SKM-1 (cell line): ENCODE measurements around the gene SPRY1.

Source experiments
- DNase-seq: peaks from one replicate; lab custom pipeline; 2025; ENCODE audit not compliant: unreplicated experiment; lab: John Stamatoyannopoulos, UW

SPRY1 gene

GRCh38 chr4:123408471-123409084, 12.0 kb downstream of the SPRY1 start:
- DNase-seq, result no peak

GRCh38 chr4:123409334-123409733, 12.7 kb downstream of the SPRY1 start:
- DNase-seq, result no peak

- DNase-seq, result no peak
These were observed 14.9 kb downstream of the SPRY1 start for GRCh38 chr4:123411514-123411913.

- DNase-seq, result no peak
These were observed 15.5 kb downstream of the SPRY1 start for GRCh38 chr4:123412091-123412505.

GRCh38 chr4:123412700-123413512, 16.3 kb downstream of the SPRY1 start:
- DNase-seq, result no peak

GRCh38 chr4:123415576-123415975, 19.0 kb downstream of the SPRY1 start:
- no peak for DNase-seq

GRCh38 chr4:123415977-123416376, 19.4 kb downstream of the SPRY1 start:
- DNase-seq, result peak; percentile 48

- no peak for DNase-seq
These were observed 21.2 kb downstream of the SPRY1 start for GRCh38 chr4:123417813-123418212.

GRCh38 chr4:123418351-123418931, 21.8 kb downstream of the SPRY1 start:
- DNase-seq, result peak; percentile 66

- DNase-seq, result no peak
These were observed 23.5 kb downstream of the SPRY1 start for GRCh38 chr4:123419885-123420755.

GRCh38 chr4:123421227-123421936, 24.8 kb downstream of the SPRY1 start:
- DNase-seq, result no peak

- DNase-seq, result no peak
These were observed 25.6 kb downstream of the SPRY1 start for GRCh38 chr4:123421937-123422781.

GRCh38 chr4:123423819-123424218, 27.2 kb downstream of the SPRY1 start:
- no peak for DNase-seq

- DNase-seq, result no peak
These were observed 31.4 kb downstream of the SPRY1 start for GRCh38 chr4:123427951-123428350.

GRCh38 chr4:123430031-123430430, 33.4 kb downstream of the SPRY1 start:
- DNase-seq, result no peak

- no peak for DNase-seq
These were observed 33.9 kb downstream of the SPRY1 start for GRCh38 chr4:123430501-123430900.

- DNase-seq, result no peak
These were observed 37.0 kb downstream of the SPRY1 start for GRCh38 chr4:123433573-123433972.

GRCh38 chr4:123433976-123434375, 37.4 kb downstream of the SPRY1 start:
- no peak for DNase-seq

- DNase-seq, result no peak
These were observed 38.9 kb downstream of the SPRY1 start for GRCh38 chr4:123435246-123436113.
